SK-N-MC (cell line): Measurements from ENCODE around the gene MLX.

Source experiments
- EZH2 ChIP-seq: fragments of 200-600 bp; sonication (generic); IDR thresholded peaks from one replicate; pipeline ENCODE4 v1.6.1; 2017; ENCODE audit warnings: antibody characterized with exemption
- POLR2AphosphoS5 ChIP-seq: IDR thresholded peaks from 2 replicates; pipeline ENCODE4 v1.6.1; 2012; ENCODE audit warnings: mild to moderate bottlenecking, low read depth, low read length, borderline replicate concordance

GRCh38 chr17:42519546-42520491 lies 47.1 kb upstream of the MLX start:
- no peak for TF ChIP-seq POLR2AphosphoS5
- TF ChIP-seq EZH2 = no peak
